K562 (cell line): ENCODE data around the gene CHRDL2. TPM values are rescaled to one million over a fixed set of nuclear protein-coding genes. Genes with fewer than 3 reads are reported as not detected.

Experiments used
- GTF2F1 ChIP-seq: IDR thresholded peaks from 2 replicates; pipeline ENCODE4 v1.6.1; 2011; ENCODE audit warnings: low read depth, low read length, improper control_type of control experiment
- SP2 ChIP-seq: IDR thresholded peaks from 2 replicates; pipeline ENCODE4 v1.6.1; 2011; ENCODE audit warnings: mild to moderate bottlenecking, low read depth, low read length, moderate library complexity; ENCODE audit not compliant: poor library complexity, severe bottlenecking; ENCODE audit errors: extremely low read depth
- ZNF551 ChIP-seq: fragments of 250-450 bp; sonication (Bioruptor Pico); IDR thresholded peaks from 2 replicates; pipeline ENCODE4 v1.5.0; 2021; ENCODE audit warnings: mild to moderate bottlenecking, moderate library complexity
- polyA plus RNA-seq, 8 experiments: library from polyadenylated mRNA; depleted of rRNA in 4 of 8; stranded (reverse) in 5 of 8; unstranded in 3 of 8; fragments of >200 nt; fragmentation: Nextera tagmentation in 2 of 8; fragmentation: Illumina TruSeq in 1 of 8; extraction: Ambion mirVana in 2 of 8; extraction: Trizol in 1 of 8; gene quantifications; 2 replicates each; pipeline versions ENCODE4 v1.2.1 to v1.2.3, GENCODE V29; 2011 to 2014; ENCODE audit warnings: inconsistent platforms in 1 of 8, missing spikeins in 1 of 8
- total RNA-seq, 7 experiments: library from RNA; depleted of rRNA in 6 of 7; stranded (reverse); fragments of >200 nt in 6 of 7; fragmentation: Illumina TruSeq in 2 of 7; extraction: Trizol in 2 of 7; gene quantifications; 2 replicates each; pipeline versions ENCODE4 v1.2.1 to v1.2.3, GENCODE V29; 2011 to 2021; ENCODE audit warnings: low replicate concordance in 1 of 7
- TF ChIP-seq, protein P1 (sequence below): fragments of 250-450 bp; sonication (Bioruptor Pico); IDR thresholded peaks from 2 replicates; pipeline ENCODE4 v1.5.0; 2021; ENCODE audit warnings: mild to moderate bottlenecking, borderline replicate concordance
- TF ChIP-seq, protein P2 (sequence below): fragments of 150-350 bp; IDR thresholded peaks from 2 replicates; pipeline ENCODE4 v1.6.1; 2014; ENCODE audit warnings: low read depth, mild to moderate bottlenecking, low read length, borderline replicate concordance

Gene CHRDL2
- total and polyA plus RNA-seq, 9 of the 15 experiments (the other 6 are each of a cell fraction or from before 2014, with no cell fraction given), result not detected

DNA sequence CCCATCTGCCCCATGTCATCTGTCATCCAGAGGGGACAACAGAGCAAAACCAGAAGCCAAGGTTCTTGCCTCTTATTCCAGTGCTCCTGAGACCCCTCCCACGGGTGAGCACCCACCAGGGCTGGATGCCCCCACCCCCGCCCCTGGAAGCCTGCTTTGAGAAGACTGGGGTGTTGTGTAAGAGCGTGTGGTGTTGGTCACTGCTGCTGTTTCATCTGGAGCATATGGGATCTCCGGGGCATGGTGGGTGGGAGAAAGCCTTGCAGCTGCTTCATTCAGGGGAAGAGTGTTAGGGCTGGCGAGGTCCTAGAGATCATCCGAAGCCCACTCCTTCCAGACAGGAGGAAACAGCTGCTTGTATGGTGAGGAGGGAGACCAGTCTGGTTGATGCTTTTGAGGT lies 54.1 kb downstream of the CHRDL2 start (continued):
- TF ChIP-seq, protein P1, sequence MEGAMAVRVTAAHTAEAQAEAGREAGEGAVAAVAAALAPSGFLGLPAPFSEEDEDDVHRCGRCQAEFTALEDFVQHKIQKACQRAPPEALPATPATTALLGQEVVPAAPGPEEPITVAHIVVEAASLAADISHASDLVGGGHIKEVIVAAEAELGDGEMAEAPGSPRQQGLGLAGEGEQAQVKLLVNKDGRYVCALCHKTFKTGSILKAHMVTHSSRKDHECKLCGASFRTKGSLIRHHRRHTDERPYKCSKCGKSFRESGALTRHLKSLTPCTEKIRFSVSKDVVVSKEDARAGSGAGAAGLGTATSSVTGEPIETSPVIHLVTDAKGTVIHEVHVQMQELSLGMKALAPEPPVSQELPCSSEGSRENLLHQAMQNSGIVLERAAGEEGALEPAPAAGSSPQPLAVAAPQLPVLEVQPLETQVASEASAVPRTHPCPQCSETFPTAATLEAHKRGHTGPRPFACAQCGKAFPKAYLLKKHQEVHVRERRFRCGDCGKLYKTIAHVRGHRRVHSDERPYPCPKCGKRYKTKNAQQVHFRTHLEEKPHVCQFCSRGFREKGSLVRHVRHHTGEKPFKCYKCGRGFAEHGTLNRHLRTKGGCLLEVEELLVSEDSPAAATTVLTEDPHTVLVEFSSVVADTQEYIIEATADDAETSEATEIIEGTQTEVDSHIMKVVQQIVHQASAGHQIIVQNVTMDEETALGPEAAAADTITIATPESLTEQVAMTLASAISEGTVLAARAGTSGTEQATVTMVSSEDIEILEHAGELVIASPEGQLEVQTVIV (CRISPR knock-in tag), result no peak
- TF ChIP-seq GTF2F1 (no peak), SP2 (no peak), ZNF551 (CRISPR knock-in tag) (no peak)
- TF ChIP-seq, protein P2, sequence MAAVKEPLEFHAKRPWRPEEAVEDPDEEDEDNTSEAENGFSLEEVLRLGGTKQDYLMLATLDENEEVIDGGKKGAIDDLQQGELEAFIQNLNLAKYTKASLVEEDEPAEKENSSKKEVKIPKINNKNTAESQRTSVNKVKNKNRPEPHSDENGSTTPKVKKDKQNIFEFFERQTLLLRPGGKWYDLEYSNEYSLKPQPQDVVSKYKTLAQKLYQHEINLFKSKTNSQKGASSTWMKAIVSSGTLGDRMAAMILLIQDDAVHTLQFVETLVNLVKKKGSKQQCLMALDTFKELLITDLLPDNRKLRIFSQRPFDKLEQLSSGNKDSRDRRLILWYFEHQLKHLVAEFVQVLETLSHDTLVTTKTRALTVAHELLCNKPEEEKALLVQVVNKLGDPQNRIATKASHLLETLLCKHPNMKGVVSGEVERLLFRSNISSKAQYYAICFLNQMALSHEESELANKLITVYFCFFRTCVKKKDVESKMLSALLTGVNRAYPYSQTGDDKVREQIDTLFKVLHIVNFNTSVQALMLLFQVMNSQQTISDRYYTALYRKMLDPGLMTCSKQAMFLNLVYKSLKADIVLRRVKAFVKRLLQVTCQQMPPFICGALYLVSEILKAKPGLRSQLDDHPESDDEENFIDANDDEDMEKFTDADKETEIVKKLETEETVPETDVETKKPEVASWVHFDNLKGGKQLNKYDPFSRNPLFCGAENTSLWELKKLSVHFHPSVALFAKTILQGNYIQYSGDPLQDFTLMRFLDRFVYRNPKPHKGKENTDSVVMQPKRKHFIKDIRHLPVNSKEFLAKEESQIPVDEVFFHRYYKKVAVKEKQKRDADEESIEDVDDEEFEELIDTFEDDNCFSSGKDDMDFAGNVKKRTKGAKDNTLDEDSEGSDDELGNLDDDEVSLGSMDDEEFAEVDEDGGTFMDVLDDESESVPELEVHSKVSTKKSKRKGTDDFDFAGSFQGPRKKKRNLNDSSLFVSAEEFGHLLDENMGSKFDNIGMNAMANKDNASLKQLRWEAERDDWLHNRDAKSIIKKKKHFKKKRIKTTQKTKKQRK, result no peak
- TF ChIP-seq, all 486 proteins: peak for 0
